ENCODE results near the gene BMP2. TPM values are rescaled to one million over a fixed set of nuclear protein-coding genes. Genes with fewer than 3 reads are reported as not detected.

BMP2 gene
- total RNA-seq, result 23.8 and 34.2 TPM in 2 replicates

GRCh38 chr20:6767536-6768227, at the start of gene BMP2:
BMP2 (plus strand) TSS chr20:6767686; CDS start chr20:6770127, 2,441 bp downstream.

